Activated gamma-delta T cell treated with Interleukin-2 at 50 U/mL for 16 hours (primary cell): ENCODE measurements around the gene NEURL3.

Source experiments
- DNase-seq: peaks from one replicate; pipeline ENCODE4 v3.0.0-alpha.2; 2020

Gene NEURL3

GRCh38 chr2:96539215-96539920 is 34.2 kb upstream of the NEURL3 start:
- DNase-seq: peak; percentile 35

DNA sequence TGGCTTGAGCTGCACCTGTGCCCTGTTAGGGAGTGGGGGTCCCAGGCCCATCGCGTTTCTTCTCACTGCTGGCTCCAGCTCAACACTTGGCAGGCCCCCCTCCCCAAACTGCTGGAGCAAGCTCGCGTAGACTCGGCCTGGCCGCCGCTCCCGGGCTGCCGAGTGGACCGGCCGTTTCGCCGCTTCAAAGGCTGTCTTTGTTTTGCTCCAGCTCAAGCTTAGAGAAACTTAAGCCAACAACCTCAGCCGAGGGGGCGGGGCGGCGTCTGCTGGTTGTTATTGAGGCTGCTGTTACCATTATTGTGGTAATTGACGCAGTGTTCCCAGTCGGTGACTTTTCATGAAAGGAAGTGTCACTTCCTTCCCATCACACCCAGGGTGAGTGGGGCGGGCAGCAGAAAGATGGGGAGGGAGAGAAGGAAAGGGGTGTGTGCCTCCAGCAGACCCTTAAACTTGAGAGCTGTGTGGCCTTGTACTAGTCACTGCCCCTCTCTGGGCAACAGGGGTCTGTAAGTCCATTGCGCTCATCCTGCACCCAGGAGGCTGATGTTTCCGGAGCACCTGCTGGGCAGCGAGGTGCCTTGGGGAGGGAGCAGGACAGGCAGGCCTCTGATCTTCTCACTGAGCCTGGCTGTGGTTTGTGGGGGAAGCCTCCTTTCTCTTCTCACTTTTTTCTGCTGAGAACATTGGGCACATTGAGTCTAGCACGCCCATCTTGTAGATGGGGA is 33.5 kb upstream of the NEURL3 start:
- peak; percentile 91 for DNase-seq

DNA sequence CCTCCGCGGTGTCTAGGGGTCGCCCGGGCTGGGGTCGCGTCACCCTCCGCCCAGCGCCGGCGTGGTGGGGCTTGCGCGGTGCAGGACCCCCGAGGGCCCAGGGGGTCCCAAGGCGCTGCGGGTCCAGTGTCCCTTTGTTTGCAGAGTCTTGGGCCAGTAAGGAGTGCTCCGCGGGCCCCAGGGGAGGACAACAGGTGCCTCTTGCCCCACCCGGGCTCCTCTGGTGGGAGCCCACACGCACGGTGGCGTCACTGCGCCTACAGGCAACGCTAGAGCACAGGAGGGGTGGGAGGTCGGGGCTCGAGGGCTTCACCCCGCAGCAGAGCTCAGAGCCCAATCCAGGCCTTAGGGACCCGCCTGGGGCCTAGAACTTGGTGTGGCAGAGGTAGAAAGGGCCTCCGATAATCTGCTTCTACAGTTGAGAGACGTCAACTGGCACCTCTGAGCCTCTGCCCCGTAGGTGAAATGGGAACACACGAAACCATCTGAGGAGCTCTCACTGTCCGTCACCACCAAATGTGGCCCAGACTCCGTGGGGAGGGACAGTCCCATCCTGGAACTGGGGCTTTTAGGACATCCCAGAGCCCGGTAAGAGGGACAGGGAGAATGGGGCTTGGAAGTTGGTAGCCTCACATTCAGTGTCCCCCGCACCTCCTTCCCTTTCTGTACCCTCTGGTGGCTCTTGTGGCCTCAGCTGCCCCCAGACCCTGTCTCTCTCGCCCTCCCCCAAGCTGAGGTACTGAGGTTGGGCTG is 32.8 kb upstream of the NEURL3 start:
- peak; percentile 50 for DNase-seq

GRCh38 chr2:96537066-96537733 is 32.0 kb upstream of the NEURL3 start:
- peak; percentile 87 for DNase-seq

GRCh38 chr2:96536445-96537065 is 31.4 kb upstream of the NEURL3 start, which contains the start of gene ARID5A:
Gene ARID5A (plus strand): TSS chr2:96536752. CDS start chr2:96536827, 75 bp downstream.
- DNase-seq: peak; percentile 90

DNA sequence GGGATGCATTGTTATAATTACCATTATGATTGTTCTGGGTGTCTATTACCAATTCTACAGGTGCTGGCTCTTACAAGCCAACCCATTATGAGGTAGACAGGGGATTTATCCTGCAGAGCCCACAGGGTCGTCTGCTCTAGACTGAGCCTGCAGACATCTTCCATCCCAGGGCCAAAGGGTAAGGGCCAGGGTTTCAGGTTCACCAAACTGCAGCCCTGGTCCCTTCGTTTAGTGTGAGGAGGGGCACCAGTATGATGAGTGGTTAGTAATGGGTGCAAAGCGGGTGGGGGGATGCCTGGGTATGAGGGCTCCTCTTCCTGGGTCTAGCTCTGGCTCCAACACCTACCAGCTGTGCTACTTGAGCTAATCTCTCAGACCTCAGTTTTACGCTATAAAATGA is 30.2 kb upstream of the NEURL3 start:
- no peak for DNase-seq

- DNase-seq: no peak
These were observed 29.6 kb upstream of the NEURL3 start for GRCh38 chr2:96534701-96535181.

DNA sequence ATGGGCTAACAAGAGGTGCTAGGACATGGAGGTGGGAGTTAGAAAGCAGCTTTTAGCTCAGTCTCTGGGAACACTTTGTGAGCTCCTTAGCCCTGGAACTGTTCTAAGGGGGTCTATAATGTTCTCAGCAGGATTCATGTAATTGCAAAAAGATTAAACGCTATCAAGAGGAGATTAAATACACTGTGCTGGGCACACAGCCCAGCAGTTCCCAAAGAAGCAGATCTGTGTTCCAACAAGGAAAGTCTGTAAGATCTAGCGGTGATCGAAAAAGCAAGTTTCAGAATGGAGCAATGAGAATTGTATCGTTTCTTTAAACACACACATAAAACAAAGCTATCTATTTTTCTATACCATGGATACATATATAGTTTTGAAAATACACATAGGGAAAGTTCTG is 29.0 kb upstream of the NEURL3 start:
- DNase-seq: no peak

DNA sequence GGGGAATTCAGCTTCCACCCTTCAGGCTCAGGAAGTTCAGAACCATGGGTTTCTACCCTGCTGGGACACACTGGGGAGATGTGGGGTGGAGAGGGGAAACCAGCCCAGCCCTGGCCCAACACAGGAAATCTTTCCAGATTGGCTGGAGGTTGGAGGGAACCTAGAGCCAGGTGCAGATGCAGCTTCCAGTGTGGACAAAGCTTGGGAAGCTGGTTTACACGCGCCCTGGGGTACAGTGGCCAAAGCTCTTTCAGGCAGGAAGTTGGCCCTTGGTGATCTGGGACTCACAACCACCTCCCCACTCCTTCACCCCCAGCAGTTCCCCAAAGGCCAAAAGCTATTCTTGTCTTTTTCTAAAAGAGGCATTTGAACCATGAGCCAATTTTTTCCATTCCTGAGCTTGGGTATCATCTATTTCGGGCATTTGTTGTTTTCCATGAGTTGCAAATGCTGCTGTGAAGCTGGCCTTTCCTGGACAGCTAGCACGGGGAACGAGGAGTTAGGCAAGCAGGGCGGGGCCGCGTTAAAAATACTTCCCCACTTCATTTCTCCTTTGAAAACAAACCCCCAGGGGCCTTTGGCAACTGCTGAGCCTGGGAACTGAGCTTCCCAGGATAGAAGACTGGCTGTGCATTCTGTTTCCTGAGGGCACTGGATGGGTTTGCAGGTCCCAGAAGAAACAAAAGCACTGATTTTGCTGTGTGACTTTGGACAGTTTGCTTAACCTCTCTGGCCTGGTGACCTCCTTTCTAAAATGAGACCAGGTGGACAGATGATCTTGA is 28.3 kb upstream of the NEURL3 start:
- no peak for DNase-seq

DNA sequence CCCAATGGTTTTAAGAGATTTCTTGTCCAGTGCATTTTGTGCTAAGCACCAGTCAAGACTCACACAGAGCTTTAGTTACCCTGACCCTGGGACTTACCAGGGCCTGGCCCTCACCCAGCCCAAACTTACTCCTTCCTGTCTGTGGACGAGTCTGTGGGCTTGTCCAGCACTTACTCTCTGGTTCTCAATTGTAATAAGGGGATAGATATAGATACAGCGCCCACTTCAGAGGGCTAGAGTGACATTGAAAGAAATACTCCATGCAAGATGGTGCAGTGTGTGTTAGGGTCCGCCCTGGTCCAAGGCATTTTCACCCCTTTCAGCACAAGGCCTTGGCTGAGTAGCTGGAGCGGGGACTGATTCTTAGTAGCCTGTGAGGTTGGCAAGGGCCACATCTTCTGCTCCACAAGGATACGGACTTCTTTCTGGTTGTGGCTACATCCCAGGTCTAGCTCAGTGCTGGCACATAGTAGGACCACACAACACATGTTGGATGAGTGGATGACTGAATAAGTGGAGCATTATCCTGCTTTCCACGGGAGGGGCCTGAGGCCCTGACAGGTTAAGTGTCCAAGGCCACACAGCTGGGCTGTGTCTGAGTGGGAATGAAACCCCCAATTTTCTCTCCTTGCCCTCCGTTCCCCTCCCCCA is 27.6 kb upstream of the NEURL3 start:
- no peak for DNase-seq

DNA sequence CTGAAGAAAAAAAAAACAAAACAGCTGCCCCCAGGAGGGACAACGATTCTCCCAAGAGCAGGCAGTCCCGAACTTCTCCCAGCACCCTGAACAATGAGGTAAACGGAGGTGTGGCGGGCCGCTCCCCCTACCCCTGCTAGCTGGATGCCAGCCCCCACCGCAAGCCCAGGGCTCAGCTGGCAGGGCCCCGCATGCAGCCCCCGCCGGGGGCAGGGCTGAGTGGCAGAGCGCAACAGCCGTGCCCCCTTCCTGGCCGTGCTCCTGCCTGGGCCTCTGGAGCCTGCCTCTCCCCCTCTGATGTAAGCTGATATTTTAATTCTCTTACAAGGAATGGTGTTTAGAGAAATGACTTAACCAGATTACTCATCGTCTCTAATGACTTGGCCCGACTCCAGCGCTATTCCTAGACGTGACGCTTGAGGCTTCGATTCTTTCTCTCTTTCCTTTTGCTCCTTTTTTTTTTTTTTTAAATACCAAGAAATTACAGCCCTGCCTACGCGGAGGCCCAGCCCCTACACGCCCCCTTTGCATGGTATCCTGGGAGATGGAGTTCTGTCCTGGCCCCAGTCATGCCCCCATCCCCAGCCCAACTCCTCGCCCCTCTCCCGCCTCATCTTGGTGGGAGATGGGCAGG is 26.8 kb upstream of the NEURL3 start:
- peak; percentile 79 for DNase-seq

- no peak for DNase-seq
These were observed 26.2 kb upstream of the NEURL3 start for GRCh38 chr2:96531366-96531765.

- DNase-seq: no peak
These were observed 25.6 kb upstream of the NEURL3 start for GRCh38 chr2:96530474-96531357.

DNA sequence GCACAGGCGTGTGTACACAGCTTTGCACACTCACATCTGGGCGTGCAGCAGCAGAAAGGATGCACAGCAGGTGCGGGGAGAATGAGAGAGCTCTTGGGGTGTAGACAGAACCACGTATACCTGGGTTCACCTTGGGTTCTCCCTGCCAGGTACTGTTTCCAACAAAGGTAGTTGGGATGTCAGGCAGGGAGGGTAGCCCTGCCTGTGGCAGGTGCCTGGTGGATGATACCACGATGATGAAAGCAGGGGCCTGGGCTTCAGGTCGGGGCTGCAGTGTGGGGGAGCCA is 24.9 kb upstream of the NEURL3 start:
- no peak for DNase-seq

DNA sequence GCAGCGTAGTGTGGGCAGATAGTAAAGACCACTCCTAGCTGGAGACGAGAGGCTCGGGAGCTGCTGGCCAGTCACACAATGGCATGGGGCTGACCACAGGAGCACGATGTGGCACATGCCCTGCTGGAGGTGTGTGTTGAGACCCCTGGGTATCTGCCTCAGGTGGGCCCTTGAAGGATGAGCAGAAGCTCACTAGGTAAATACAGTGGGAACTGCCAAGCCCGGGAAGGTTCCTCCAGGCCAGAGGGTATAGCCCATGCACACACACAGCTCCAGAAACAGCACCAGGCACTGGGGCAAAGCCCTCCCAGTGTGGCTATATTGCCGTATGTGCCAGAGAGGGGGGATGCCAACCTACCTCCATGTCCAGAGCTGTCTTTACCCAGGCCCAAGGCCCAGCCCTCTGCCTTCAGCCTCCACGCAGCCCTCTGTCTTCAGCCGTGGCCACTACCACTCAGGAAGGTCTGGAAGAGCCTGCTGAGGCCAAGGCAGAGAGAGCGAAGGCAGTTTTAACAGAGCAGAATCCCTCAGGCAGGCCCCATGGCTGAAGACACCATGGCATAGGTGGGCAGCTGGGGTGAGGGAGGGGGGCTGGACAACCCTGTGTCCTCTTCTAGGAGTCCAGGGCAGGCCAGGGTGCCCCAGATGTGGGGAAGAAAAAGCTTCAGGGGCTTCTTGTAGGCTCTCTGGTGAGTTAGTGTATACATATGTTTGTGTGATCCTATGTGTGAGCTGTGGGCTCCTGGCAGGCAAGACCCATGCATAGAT is 24.4 kb upstream of the NEURL3 start:
- DNase-seq: no peak

DNA sequence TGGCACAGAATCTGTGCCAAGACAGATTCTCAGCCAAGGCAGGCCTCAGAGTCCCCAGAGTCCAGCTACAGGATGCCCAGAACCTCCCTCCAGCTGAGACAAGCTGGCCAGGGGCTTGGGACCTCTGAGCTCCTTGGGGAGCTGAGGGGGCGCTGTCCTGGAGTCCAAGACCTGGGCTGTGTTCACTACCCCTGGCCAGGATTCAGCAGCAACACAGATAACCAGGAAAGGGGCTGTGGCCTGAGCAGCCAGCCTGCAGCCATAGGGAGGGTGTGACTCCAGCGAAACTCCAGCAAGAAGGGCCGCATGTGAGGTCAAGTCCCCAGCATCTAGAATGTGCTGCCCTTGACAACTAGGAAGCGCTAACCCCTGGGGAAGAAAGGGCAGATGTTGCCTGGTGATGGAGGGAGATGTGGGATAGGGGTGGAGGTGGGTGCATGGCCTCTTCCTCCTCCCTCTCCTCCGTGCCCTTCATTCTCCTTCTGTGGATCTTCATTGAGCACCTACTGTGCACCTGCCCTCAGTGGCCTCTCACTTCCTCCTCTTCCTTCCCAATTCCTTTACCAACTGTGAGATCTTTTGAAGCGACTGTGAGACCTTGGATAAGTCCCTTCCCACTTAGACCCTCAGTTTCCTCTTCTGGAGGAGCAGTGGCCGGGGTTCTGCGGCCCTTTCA is 23.7 kb upstream of the NEURL3 start:
- no peak for DNase-seq

- DNase-seq: no peak
These were observed 23.0 kb upstream of the NEURL3 start for GRCh38 chr2:96528006-96528699.
